ENCODE data around the gene TTK.

GRCh38 chr6:80077067-80077466 lies 72.6 kb downstream of the TTK start:
- TF ChIP-seq EZH2phosphoT487 (IDR thresholded peaks at IDR 0.05) (no peak), EZH2 (IDR thresholded peaks at IDR 0.05) (no peak)
- TF ChIP-seq, protein P1, sequence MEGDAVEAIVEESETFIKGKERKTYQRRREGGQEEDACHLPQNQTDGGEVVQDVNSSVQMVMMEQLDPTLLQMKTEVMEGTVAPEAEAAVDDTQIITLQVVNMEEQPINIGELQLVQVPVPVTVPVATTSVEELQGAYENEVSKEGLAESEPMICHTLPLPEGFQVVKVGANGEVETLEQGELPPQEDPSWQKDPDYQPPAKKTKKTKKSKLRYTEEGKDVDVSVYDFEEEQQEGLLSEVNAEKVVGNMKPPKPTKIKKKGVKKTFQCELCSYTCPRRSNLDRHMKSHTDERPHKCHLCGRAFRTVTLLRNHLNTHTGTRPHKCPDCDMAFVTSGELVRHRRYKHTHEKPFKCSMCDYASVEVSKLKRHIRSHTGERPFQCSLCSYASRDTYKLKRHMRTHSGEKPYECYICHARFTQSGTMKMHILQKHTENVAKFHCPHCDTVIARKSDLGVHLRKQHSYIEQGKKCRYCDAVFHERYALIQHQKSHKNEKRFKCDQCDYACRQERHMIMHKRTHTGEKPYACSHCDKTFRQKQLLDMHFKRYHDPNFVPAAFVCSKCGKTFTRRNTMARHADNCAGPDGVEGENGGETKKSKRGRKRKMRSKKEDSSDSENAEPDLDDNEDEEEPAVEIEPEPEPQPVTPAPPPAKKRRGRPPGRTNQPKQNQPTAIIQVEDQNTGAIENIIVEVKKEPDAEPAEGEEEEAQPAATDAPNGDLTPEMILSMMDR (IDR thresholded peaks at IDR 0.05): no peak
